Tibial nerve (tissue), 4 donors: ENCODE data around the gene HPCA.

ENCODE experiments used
- CTCF ChIP-seq, 5 experiments: fragments of 200-600 bp in 3 of 5; fragments of 450-650 bp in 2 of 5; sonication (generic) in 3 of 5; IDR thresholded peaks; one replicate each; pipeline ENCODE4 v1.5.1; 2016 to 2019; ENCODE audit warnings: antibody characterized with exemption in 5 of 5, mild to moderate bottlenecking in 3 of 5, moderate library complexity in 2 of 5
- EP300 ChIP-seq, 2 donors: sonication (generic); formaldehyde crosslinking; IDR thresholded peaks; one replicate each; pipeline ENCODE4 v1.6.1; 2017; ENCODE audit warnings: antibody characterized with exemption in 2 of 2, mild to moderate bottlenecking in 1 of 2
- POLR2A ChIP-seq, 2 donors: fragments of 450-650 bp; IDR thresholded peaks; one replicate each; pipeline ENCODE4 v1.6.1; 2017; ENCODE audit warnings: antibody characterized with exemption in 2 of 2, mild to moderate bottlenecking in 2 of 2, moderate library complexity in 2 of 2

GRCh38 chr1:32915766-32916706, 29.7 kb downstream of the HPCA start:
- no peak for TF ChIP-seq EP300 (IDR thresholded peaks at IDR 0.05)
- no peak for TF ChIP-seq CTCF (IDR thresholded peaks at IDR 0.05)
- TF ChIP-seq POLR2A (IDR thresholded peaks at IDR 0.05) = no peak
